GM21825 (cell line): ENCODE results near the gene CBFA2T2.

Experiments used
- ATAC-seq: cut with Tn5 transposase; IDR thresholded peaks from one replicate; pipeline ENCODE4 v1.9.1; 2021; ENCODE audit warnings: mild to moderate bottlenecking, moderate library complexity; ENCODE audit not compliant: unreplicated experiment

Gene CBFA2T2

DNA sequence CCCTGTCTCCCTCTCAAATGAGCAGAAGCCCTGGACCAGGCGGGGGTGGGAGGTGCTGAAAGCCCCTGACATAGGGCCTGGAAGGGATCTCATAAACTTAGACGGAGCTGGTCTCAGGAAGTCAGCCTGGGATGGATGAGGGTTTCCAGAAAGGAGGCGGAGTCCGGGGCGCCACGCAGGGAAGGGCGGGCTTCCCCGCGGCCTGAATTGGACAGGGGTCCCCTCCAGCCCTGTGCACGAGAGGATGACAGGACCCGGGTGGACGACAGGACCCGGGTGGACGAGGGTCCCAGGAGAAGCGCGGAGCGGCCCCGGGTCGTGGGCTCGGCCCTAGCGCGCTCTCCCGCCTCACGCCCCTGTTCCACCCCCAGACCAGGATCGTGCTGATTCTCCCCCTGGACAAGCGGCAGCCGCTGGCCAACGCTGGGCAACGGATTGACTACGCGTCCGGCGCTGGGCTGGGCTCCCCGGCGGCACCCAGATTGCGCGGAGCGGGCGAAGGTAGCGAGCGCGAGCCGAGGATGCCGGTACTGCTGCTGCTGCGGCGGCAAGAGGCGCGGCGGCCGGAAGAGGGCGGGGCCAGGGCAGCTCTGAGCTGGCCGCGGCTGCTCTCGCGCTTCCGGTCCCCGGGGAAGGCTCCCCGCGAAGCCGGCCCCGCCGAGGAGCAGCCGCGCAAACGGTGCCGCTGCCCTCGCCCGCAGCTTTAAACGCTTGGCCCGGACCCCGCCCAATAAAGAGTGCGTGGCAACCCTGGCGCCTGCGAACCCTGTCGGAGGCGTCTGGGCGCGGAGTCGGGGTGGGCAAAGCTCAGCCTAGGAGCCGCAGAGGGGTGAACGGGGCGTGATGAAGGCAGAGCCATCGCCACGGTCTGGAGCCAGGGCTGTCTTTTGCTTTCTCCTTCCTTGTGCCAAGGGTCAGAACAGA is 173.5 kb downstream of the CBFA2T2 start:
- ATAC-seq, result peak; percentile 34

DNA sequence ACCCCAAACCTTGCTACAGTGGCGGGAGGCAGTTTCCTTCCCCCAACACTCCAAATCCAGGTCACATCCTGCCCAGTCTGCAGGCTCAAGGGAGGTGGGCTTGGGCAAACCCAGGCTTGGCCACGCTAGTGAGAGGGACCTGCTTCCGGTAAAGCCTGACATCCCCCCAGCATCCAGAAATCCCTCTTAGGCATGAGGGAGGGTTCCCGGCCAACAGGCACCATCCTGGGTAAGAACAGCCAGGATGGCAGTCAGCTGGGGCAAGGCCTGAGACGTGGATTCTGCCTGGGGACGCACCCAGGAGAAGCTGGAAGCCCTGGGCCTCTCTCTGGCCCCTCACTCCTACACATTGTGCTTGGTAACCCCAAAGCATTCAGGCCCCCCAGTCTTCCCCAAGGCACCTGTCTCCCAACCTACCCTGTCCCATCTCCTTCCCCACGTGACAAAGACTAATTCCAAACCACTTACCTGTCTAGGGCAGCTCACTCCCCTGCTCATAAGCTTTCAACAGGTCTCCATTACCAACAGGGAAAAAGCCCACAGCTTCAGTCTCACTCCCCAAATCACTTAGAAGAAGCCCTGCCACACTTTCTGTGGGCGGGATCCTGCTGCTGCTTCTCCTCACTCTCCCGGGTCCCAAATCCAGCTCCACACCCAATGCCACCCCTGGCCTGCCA is 174.3 kb downstream of the CBFA2T2 start:
- ATAC-seq, result no peak

DNA sequence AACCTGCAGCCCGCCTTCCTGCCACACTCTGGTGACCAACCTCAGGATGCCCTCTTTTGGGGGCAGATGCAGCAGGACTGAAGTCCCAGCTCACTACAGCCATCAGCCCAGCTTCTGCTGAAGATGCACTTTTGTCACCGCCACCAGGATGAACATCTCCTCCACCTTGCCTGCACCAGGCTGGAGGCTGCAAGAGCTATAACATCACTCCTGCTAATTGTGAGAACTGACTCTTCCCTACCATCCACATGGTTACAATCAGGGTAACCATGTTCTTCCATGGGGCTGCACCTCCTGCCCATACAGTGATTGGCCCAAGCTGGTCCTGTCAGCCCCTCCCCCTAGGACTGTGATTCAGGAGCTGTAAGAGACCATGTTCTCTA is 174.9 kb downstream of the CBFA2T2 start:
- no peak for ATAC-seq

DNA sequence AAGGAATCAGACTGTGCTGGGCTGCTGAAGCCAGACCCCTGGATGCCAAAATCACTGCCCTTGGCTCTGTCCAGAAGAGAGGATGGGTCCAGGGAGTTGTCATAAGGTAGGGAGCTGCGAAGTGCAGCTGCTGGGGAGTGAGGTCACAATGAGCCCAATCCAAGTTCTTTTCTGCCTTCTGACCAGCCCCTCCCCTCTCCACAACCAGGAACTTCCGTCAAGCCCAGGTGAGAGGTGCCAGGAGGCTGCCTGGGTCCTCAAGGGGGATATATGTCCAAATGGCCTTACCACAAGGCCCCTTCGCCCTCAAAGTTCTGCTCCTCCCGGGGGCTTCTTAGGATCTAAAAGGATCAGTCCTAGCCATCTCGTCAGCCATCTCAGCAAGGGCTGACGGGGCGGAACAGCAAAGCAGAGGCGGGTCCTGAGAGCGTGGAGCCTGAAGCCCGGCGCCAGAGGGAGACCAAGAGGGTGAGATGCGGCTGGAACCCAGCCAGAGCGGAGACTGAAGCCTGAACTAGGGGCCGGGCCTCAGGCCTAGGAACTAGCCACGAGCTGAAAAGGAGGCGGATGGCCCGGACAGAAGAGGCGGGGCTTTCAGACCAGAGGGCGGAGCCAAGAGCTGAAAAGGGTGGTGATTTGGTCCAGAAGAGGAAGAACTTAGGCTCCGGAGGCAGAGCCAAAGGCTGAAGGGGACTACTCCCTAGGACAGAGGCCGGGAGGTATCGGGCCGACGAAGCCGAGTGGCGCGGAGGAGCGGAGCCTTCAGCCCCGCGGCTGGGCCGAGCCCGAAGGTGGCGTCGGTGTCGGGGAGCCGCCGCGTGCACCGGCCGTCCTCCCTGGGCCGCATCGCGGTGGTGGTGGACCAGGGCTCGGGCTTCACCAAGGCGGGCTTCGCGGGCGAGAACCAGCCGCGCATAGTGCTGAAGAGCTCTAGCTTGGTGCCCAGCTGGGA is 176.7 kb downstream of the CBFA2T2 start, which contains the start of gene ACTL10:
ACTL10 (plus strand) TSS at position 651 of the 952 bp plus-strand sequence. CDS start 555 bp downstream, outside the sequence.
- ATAC-seq, result peak; percentile 56

DNA sequence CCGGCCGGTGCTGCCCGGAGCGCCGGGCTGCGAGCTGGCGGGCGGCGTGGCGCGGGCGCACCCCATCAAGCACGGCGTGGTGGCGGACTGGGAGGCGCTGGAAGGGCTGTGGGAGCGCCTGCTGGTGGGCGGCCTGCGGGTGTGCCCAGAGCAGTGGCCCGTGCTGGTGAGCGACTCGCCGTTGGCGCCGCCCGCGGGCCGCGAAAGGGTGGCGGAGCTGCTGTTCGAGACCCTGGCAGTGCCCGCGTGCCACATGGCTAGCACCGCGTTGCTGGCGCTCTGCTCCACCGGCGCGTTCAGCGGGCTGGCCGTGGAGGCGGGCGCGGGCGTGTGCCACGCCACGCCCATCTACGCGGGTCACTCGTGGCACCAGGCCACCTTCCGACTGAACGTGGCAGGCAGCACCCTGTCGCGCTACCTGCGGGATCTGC is 177.4 kb downstream of the CBFA2T2 start:
- peak; percentile 10 for ATAC-seq

DNA sequence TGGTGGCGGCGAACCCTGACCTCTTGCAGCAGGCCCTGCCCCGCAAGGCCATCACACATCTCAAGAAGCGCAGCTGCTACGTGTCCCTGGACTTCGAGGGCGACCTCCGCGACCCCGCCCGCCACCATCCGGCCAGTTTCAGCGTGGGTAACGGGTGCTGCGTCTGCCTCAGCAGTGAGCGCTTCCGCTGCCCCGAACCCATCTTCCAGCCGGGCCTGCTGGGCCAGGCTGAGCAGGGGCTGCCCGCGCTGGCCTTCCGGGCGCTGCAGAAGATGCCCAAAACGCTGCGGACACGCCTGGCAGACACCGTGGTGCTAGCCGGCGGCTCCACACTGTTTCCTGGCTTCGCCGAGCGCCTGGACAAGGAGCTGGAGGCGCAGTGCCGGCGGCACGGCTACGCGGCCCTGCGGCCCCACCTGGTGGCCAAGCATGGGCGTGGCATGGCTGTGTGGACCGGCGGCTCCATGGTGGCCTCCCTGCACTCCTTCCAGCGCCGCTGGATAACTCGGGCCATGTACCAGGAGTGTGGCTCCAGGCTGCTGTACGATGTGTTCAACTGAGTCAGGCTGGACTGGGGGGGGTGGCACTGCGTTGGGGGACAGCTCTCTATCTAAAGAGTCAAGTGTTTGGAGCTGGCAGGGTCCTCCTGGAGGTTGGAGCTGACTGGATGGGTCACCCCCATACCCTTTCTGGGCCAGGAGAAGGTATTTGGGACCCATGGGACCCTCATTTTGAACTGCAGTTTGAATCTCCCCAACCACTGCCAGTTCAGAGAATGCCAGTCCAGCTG is 178.0 kb downstream of the CBFA2T2 start:
- peak; percentile 39 for ATAC-seq

DNA sequence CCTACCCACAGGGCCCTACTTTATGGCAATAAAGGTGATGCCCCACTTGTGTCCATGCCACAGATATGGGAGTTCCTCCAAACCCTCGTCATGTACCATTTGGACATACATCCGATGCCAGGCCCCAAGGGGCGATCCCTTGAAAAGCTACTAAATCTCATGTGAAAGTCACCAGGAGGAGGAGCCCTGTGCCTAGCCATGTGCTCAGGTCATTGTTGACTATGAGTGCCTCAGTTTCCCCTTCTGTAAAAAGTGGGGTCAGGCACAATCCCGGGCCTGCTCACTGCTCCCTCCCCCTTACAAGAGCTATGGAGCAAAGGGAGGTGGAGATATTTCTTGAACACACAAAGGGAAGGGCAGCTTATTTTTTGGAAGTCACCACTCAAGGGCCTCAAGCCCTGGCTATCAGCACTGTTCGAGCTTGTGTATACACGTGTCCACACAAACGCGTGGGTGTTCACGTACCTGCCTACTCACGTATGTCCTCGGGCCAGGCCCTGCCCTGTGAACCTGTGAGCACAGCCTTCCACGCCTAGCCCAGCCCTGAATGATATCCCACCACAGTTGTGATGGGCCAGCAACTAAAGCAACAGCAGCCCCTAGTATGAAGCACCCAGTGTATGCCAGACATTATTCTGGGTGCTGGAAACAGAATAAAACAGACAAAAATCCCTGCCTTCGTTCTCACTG is 178.7 kb downstream of the CBFA2T2 start:
- ATAC-seq, result no peak

DNA sequence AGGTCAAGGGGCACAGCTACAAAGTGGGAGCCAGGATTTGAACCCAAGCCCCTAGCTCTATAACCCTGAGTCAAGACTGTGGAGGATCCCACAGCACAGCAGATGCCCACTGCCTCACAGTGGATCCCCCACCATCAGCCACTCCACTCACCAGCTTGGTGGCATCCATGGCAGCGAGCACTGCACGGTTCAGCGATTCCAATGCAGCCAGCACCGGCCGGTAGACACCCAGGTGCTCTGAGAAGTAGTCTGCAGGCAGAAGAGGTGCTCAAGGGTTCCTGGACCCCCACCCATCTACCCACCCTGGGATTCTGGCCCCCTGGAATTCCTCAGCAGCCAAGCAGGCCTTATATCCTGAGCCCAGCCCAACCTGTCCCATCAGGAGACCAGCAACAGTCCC is 179.3 kb downstream of the CBFA2T2 start:
- no peak for ATAC-seq

DNA sequence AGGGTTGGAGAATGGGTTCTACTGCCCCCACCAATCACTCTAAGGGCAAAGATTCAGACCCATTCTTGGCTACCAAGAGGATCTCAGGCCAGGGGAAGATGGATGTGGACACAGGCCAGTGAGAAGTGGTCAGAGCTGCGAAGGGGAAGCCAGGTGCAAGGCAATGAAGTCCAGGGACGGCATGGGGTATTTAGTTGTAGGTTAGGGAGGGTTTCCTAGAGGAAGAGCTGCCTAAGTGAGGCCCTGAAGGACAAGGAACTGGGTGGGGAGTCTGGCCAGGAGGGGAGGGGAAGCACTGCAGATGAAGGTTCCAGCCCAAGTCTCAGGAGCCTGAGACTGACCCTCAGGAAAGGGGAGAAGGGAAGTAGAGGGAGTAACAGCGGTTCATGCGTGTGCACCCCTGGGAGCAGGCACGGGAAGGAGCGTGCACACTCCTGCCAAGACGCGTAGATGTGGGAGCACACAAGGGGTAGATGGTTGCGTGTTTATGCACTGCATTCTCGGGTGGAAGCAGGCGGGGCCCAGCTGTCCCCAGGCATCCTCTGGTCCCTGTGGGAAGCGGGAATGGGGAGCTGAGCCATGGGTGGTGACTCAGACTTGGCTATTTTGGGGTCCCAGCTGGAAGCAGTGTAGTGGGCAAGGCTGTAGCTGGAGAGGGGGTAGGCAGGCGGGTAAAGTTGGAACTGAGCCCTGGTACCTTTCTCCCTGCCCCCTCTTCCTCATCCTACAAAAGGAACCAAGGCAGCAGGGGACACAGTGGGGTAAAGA is 180.2 kb downstream of the CBFA2T2 start:
- no peak for ATAC-seq

DNA sequence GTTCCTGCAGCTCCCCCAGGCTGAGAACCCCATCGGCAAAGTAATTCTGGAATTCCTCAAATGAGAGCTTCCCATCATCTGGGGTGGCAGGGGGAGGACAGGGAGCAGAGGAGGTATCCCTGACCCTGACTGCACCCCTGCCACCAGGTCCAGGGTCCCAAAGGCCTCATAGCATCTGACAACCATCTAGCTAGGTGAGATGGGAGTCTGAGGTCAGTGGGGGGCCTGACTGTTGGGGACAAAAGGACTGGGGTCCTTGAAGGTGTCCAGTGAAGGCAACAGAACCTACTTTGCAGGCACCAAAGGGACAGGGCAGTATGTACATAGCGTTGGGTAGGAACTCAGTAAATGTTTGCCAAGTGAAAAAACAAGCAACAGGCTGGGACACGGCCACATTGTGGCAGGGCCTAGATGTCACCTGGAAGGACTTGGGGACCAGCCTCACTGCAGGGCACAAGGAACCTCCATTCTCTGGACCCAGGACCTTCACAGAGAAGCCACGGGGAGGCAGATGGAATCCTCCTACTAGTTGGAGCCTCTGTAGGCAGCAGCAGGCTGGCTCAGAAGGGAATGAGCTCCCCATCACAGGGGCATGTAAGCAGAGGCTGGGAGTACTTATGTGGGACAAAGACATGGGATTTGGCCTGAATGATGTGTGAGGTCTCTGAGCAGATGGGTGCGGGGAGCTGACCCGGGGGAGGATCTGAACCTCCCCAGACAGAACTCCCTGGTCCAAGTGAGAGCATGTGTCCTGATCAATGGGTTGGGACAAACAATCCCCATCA is 181.0 kb downstream of the CBFA2T2 start:
- ATAC-seq, result no peak

DNA sequence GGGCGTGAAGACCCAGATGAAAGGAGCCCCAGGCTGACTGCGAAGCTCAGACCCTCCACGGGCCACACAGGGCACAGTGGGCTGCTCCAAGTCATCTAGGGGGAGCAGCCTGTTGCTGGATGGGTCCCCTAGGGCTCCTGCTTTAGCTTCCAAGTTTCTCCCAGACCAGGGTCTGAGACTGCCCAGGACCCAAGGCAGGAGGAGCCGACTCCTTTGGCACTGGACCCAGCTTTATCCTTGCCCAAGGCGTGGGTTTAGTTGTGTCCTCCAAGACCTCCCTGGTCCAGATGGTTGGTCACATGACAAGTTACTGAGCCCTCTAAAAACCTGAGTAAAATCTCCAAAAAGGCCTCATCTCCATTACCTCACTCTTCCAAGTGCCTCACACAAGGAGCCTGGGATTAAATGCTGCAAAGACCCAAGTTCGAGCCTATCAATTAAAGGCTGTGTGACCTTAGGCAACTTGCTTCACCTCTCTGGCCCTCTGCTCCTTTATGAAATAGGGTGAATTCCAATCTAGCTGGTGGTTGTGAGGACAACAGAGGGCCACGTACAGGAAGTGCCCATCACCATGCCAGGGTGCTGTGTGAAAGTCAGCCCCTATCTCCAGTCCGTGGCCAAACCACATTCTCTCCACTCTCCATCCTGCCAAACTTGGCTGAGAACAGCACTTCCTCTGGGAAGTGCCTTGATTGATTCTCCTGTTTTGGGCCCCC is 181.8 kb downstream of the CBFA2T2 start:
- no peak for ATAC-seq

DNA sequence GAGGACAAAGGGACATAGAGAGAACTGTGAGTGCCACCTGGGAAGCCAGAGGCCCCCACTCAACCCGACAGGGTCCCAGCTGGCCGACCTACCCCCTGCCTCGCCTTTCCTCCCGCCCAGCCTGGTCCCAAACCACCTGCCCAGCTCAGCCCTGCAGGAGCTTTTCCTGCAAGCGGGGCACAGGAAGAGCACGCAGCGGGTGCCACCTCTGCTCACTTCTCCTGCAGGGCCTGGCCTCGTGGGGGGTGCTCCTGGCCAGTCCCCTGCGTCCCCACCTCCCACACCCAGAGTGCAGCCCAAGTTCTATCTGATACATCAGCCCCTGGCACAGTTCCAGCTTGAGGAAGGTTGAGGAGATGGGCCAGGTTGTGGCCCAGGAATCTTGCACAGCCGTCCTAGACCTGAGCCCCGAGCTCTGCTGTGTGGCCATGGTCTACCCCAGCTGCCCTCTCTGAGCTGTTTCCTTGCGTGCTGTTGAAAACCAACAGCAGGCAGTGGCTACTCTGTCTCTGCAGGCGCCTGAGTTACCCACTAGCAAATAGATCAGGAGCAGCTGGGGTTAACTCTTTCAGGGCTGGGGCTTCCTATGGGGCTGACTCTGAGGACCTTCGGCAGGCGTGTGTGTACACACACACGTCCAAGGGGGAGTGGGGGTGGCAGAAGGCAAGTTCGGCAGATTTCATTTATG is 182.7 kb downstream of the CBFA2T2 start:
- ATAC-seq, result no peak

DNA sequence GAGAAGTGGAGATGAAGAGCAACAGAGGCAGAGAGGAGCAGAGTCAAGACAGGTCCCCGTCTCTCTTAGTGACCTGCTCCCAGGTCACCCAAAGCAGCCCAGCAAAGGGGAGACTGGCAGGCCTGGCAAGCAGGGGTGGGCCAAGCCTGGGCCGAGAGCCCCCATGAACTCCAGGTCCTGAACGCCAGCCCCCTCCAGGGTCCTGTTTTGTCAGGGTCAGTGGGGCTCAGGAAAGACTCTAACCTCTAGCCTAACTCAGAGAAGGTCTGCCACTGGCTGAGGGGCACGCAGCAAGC is 183.2 kb downstream of the CBFA2T2 start:
- no peak for ATAC-seq

DNA sequence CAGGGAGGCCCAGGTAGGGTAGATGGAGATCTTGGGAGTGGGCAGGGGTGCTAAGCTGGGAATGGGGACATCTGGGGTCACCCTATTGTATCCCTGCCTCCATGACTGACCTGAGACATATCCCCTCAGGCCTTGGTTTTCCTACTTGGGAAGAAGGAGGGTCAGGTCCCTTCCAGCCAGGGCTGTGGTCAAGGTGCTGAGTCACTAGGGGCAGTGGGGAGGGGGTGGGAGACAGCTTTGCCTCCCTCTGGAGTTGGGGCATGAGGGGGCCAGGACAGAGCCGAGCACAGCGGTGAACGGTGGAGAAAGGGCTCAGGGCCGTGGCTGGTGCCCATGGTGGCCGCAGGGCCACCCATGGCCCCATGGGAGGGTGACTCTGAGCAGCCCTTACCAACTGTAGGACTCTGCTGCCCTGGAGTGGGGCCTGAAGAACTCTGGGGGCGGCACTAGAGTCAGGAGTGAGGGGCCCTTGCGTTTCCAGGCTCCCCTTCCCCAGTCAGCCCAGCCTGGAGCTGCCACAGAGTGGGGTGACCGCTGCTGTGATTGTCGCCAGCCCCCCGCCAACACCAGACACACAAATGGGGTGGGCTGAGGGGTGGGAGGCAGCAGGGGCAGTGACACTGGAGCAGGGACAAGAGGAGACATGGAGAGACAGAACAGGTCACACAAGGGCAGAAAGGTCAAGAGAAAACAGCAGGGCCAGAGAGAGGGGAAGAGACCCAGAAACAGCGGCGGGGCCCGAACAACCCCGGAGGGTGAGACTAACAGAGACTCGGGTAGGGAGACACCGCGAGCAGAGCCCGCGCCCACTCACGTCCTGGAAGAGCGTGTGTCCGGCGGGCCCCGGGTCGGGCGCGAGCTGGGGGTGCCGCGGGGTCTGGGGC is 183.8 kb downstream of the CBFA2T2 start:
- ATAC-seq, result no peak

DNA sequence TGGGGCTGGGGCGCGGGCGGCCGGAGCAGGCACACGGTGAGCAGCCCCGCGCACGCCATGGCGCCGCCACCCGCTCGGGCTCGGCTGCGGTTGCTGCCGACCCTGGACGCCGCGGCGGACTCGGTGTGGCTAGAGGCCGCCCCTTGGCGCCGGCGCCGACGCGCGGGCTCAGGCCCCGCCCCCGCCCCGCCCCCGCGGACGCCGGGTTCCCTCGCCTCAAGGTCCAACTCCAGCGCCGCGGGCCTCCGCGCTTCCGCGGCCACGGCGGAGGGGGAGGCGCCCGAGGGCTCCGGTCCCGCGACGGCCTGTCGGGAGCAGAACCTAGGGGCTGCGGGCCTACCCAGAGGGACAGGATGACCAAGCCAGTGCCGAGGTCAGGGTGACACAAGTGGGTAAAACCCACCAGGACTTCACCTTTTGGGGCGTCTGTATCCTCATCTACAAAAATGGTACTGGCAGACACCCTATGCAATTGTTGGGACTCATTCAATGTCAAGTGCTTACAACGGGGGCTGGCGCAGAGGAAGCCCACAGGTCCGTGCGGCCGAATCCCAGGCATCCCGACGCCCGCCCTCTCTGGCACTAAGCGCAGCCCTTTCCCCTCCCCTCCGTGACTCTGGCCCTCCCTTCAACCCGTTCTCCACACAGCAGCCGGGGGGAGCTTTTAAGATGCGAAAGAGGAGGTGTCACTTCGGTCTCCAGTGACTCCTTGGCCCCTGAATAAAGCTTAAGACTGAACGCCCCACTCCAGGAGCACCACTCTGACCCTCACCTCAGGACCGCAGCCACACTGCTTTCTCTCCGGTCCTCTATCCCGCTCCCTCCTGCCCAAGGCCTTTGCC is 184.6 kb downstream of the CBFA2T2 start, which contains the start of gene NECAB3:
NECAB3 (minus strand) TSS at position 135 of the 842 bp plus-strand sequence; CDS start at position 59, 76 bp downstream.
- ATAC-seq, result peak; percentile 54
